ENCODE measurements around the gene PAIP2. TPM values are rescaled to one million over a fixed set of nuclear protein-coding genes. Genes with fewer than 3 reads are reported as not detected.
A peak's percentile ranks its signal among the peaks of the same experiment; 100 is the strongest.

Gene PAIP2
- total and polyA plus RNA-seq, 2 of the 4 experiments (the other 2 are of a cell fraction): 41.9 to 59.5 TPM

DNA sequence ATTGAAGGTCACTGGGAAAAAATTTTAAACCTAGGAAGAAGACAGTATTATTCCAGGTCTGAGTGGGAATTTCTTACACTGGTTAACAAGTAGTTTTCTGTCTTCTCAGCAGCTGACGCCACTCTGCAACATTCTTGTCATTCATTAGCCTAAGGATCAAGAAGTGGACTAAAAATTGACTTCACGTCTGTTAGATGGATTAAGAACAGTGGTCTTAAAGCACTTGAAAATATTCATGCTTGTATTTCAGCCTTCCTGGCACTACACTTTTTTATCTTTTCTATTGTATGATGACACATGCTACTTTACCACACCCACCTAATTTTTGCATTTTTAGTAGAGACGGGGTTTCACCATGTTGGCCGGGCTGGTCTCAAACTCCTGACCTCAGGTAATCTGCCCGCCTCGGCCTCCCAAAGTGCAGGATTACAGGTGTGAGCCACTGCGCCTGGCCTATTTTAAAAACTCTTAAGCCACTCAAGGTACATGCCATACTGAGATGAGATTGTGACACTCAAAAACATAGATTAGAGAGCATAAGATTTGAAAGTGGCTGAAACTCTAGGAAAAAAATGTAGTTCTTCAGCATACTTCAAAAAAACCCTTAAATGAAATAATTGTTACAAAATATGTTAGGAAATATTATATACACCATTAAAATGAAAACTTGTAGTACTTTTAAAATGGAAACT, 39.7 kb upstream of the PAIP2 start:
- CTCF ChIA-PET: no interaction called here

More for the DNA sequence above, 39.7 kb upstream of the PAIP2 start:
- H3K27ac ChIP-seq (ENCODE audit: insufficient read depth, low read length): no peak overlapping the region
- H3K18ac ChIP-seq (ENCODE audit: low read depth, low read length): no peak overlapping the region
- no peak overlapping the region for H4K5ac ChIP-seq (ENCODE audit: low read depth, low read length)
- H3K4me3 ChIP-seq (ENCODE audit: insufficient read depth, low read depth, low read length): no peak overlapping the region
- H3K23ac ChIP-seq (ENCODE audit: low read depth, low read length): no peak overlapping the region
- no peak overlapping the region for H2BK20ac ChIP-seq (ENCODE audit: low read depth, low read length)
- H2BK120ac ChIP-seq (ENCODE audit: low read depth, low read length): no peak overlapping the region
- H3K27me3 ChIP-seq (ENCODE audit: control insufficient read depth, insufficient read depth, low read length): no peaks in the 10 kb centered on the region
- H2BK15ac ChIP-seq (ENCODE audit: low read depth, low read length): no peak overlapping the region
- 69% methylated on average over 3 of the region's 7 CpGs; no CpG with 5 or more reads in 1 of the 2 experiments for WGBS, 2 experiments (ENCODE audit: extremely low coverage in 2 of 2, insufficient read length in 1 of 2)
- TSS peak; percentile 3 for BruUV-seq (replicated peaks)
- H4K91ac ChIP-seq (ENCODE audit: insufficient read depth, low read depth, low read length): no peak overlapping the region
- no peak overlapping the region for H3K9ac ChIP-seq (ENCODE audit: low read depth, low read length)
- peaks cover 11% of the 10 kb centered on the region for H3K4me1 ChIP-seq (ENCODE audit: control insufficient read depth, insufficient read depth, low read length)
- POLR2A ChIA-PET (ENCODE audit: unreplicated experiment): no interaction called here
- H4K8ac ChIP-seq (ENCODE audit: low read depth in 2 of 2, low read length in 2 of 2): no peak overlapping the region
- H4K20me1 ChIP-seq (ENCODE audit: insufficient read depth, low read length): peaks cover 99% of the 10 kb centered on the region
- no peak overlapping the region for H2BK5ac ChIP-seq (ENCODE audit: low read depth, low read length, poor library complexity, severe bottlenecking)
- no peak overlapping the region for H2AK9ac ChIP-seq (replicated peaks; ENCODE audit: low read depth, low read length, poor library complexity)
- DNase-seq (no peak), ATAC-seq (ENCODE audit: low read depth) (no peak)
- H3K9me3 ChIP-seq (ENCODE audit: control insufficient read depth, insufficient read depth, low read length): no peaks in the 10 kb centered on the region
- no peak overlapping the region for H3K4ac ChIP-seq (ENCODE audit: low read depth, low read length)
- H3K9me1 ChIP-seq (ENCODE audit: insufficient read depth, low read length): peaks cover 21% of the 10 kb centered on the region
- dilution Hi-C loops (cut with HindIII; ENCODE audit: low sequenced_read_pairs, unreplicated experiment) (no loop called here), in situ Hi-C loops (cut with MboI; ENCODE audit: low sequenced_read_pairs) (no loop called here), intact Hi-C loops (cut with micrococcal nuclease) (no loop called here)
- no peak overlapping the region for H2AFZ ChIP-seq (replicated peaks; ENCODE audit: low read length, poor library complexity)
- no peak overlapping the region for H2AK5ac ChIP-seq (ENCODE audit: low read depth, low read length)
- H3K36me3 ChIP-seq (ENCODE audit: control insufficient read depth, insufficient read depth, low read length): no peaks in the 10 kb centered on the region
- TF ChIP-seq FOS (IDR thresholded peaks at IDR 0.05; ENCODE audit: low read depth, low read length) (no peak), MAZ (IDR thresholded peaks at IDR 0.05; ENCODE audit: borderline replicate concordance, low read depth, low read length) (no peak), MAFK (IDR thresholded peaks at IDR 0.05; ENCODE audit: low read depth, low read length) (no peak), POLR2A (IDR thresholded peaks at IDR 0.05; ENCODE audit: low read depth, low read length) (no peak), BHLHE40 (IDR thresholded peaks at IDR 0.05; ENCODE audit: low read depth, low read length) (no peak), MXI1 (IDR thresholded peaks at IDR 0.05; ENCODE audit: borderline replicate concordance, low read depth, low read length) (no peak), CEBPB (IDR thresholded peaks at IDR 0.05; ENCODE audit: low read depth, low read length) (no peak), RCOR1 (IDR thresholded peaks at IDR 0.05; ENCODE audit: insufficient replicate concordance, low read length) (no peak), SMC3 (IDR thresholded peaks at IDR 0.05; ENCODE audit: low read depth, low read length) (no peak), RAD21 (IDR thresholded peaks at IDR 0.05; ENCODE audit: low read length) (no peak)
- TF ChIP-seq, protein P1, sequence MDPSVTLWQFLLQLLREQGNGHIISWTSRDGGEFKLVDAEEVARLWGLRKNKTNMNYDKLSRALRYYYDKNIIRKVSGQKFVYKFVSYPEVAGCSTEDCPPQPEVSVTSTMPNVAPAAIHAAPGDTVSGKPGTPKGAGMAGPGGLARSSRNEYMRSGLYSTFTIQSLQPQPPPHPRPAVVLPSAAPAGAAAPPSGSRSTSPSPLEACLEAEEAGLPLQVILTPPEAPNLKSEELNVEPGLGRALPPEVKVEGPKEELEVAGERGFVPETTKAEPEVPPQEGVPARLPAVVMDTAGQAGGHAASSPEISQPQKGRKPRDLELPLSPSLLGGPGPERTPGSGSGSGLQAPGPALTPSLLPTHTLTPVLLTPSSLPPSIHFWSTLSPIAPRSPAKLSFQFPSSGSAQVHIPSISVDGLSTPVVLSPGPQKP (IDR thresholded peaks at IDR 0.05; ENCODE audit: borderline replicate concordance, low read depth, low read length): no peak
- TF ChIP-seq, protein P2, sequence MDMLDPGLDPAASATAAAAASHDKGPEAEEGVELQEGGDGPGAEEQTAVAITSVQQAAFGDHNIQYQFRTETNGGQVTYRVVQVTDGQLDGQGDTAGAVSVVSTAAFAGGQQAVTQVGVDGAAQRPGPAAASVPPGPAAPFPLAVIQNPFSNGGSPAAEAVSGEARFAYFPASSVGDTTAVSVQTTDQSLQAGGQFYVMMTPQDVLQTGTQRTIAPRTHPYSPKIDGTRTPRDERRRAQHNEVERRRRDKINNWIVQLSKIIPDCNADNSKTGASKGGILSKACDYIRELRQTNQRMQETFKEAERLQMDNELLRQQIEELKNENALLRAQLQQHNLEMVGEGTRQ (IDR thresholded peaks at IDR 0.05; ENCODE audit: low read depth, low read length): no peak
- TF ChIP-seq, protein P3, sequence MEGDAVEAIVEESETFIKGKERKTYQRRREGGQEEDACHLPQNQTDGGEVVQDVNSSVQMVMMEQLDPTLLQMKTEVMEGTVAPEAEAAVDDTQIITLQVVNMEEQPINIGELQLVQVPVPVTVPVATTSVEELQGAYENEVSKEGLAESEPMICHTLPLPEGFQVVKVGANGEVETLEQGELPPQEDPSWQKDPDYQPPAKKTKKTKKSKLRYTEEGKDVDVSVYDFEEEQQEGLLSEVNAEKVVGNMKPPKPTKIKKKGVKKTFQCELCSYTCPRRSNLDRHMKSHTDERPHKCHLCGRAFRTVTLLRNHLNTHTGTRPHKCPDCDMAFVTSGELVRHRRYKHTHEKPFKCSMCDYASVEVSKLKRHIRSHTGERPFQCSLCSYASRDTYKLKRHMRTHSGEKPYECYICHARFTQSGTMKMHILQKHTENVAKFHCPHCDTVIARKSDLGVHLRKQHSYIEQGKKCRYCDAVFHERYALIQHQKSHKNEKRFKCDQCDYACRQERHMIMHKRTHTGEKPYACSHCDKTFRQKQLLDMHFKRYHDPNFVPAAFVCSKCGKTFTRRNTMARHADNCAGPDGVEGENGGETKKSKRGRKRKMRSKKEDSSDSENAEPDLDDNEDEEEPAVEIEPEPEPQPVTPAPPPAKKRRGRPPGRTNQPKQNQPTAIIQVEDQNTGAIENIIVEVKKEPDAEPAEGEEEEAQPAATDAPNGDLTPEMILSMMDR (conservative IDR thresholded peaks at IDR 0.05; ENCODE audit: low read depth, low read length): no peak
- H3K56ac ChIP-seq (ENCODE audit: extremely low read depth, insufficient read depth, low read length): no peak overlapping the region
- no peak overlapping the region for H3K14ac ChIP-seq (replicated peaks; ENCODE audit: low read depth, low read length)
- no peak overlapping the region for H3K4me2 ChIP-seq (ENCODE audit: low read depth, low read length)
- peaks cover 0 to 21% of the 10 kb centered on the region in 2 experiments; a peak in 2 of 4 replicates for H3K79me1 ChIP-seq (ENCODE audit: low read depth in 1 of 2, low read length in 2 of 2)

Measured in IMR-90 (cell line).